ENCODE measurements around the gene DAGLB. TPM values are rescaled to one million over a fixed set of nuclear protein-coding genes. Genes with fewer than 3 reads are reported as not detected.

The DAGLB gene
- total RNA-seq, 1 donor from 2014 or later = 6.0 TPM

DNA sequence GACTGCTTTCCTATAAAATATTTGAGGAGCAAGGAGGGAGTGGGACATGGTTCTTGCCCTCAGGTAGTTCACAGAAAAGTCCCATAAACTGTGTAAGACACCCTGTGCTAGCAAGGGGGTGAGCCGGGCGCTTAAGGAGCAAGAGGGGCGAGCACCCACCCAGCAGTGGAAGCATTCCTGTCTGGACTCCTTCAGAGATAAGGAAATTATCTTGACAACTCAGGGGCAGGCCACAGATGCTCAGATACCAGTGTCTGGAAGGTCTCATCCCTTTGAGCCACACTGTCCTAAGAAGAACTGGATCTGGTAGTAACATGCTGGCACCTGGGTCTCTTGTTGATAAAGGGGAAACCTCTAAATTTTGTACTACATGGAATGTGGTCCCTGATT is 54.1 kb downstream of the DAGLB start:
- DNase-seq = no peak
- Histone ChIP-seq H3K4me3 (peak overlapping the region; percentile 31), H3K36me3 (peaks cover 35% of the 10 kb centered on the region), H3K4me1 (peaks cover 96% of the 10 kb centered on the region), H3K27me3 (ENCODE audit: low read depth) (no peaks in the 10 kb centered on the region), H3K27ac (replicated peaks) (peak overlapping the region; percentile 91), H3K9me3 (replicated peaks) (no peaks in the 10 kb centered on the region)
- intact Hi-C loops (cut with micrococcal nuclease) = no loop called here
- TF ChIP-seq CTCF (IDR thresholded peaks at IDR 0.05; ENCODE audit: borderline replicate concordance) = no peak

GRCh38 chr7:6392712-6393666 is 54.8 kb downstream of the DAGLB start:
- Histone ChIP-seq H3K4me3 (peak overlapping the region; percentile 31), H3K27me3 (ENCODE audit: low read depth) (no peaks in the 10 kb centered on the region), H3K36me3 (peaks cover 42% of the 10 kb centered on the region), H3K27ac (replicated peaks) (peak overlapping the region; percentile 91), H3K4me1 (peaks cover 96% of the 10 kb centered on the region), H3K9me3 (replicated peaks) (no peaks in the 10 kb centered on the region)
- intact Hi-C loops (cut with micrococcal nuclease) = no loop called here
- TF ChIP-seq CTCF (IDR thresholded peaks at IDR 0.05; ENCODE audit: borderline replicate concordance) = no peak
- peak; percentile 66 for DNase-seq

DNA sequence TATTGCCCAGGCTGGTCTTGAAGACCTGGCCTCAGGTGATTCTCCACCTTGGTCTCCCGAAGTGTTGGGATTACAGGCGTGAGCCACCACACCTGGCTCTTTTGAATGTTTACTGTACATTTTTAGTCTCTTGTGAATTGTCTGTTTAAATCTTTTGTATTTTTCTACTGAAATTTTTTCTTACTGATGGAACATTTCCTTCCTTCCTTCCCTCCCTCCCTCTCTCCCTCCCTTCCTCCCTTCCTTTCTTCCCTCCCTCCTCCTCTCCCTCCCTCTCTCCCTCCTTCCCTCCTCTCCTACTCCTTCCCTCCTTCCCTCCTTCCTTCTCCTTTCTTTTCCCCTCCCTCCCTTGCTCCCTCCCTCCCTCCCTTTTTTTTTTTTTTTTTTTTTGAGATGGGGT is 58.0 kb downstream of the DAGLB start:
- Histone ChIP-seq H3K27ac (replicated peaks) (peak overlapping the region; percentile 4), H3K36me3 (peaks cover 49% of the 10 kb centered on the region), H3K9me3 (replicated peaks) (no peaks in the 10 kb centered on the region), H3K4me3 (no peak overlapping the region), H3K27me3 (ENCODE audit: low read depth) (no peaks in the 10 kb centered on the region), H3K4me1 (peaks cover 96% of the 10 kb centered on the region)
- DNase-seq = no peak
- intact Hi-C loops (cut with micrococcal nuclease) = no loop called here
- no peak for TF ChIP-seq CTCF (IDR thresholded peaks at IDR 0.05; ENCODE audit: borderline replicate concordance)

GRCh38 chr7:6387734-6388294 is 59.9 kb downstream of the DAGLB start:
- Histone ChIP-seq H3K27me3 (ENCODE audit: low read depth) (no peaks in the 10 kb centered on the region), H3K4me1 (peaks cover 96% of the 10 kb centered on the region), H3K27ac (replicated peaks) (peak overlapping the region; percentile 66), H3K4me3 (no peak overlapping the region), H3K36me3 (peaks cover 49% of the 10 kb centered on the region), H3K9me3 (replicated peaks) (no peaks in the 10 kb centered on the region)
- intact Hi-C loops (cut with micrococcal nuclease) = no loop called here
- DNase-seq = no peak
- TF ChIP-seq CTCF (IDR thresholded peaks at IDR 0.05; ENCODE audit: borderline replicate concordance) = no peak

DNA sequence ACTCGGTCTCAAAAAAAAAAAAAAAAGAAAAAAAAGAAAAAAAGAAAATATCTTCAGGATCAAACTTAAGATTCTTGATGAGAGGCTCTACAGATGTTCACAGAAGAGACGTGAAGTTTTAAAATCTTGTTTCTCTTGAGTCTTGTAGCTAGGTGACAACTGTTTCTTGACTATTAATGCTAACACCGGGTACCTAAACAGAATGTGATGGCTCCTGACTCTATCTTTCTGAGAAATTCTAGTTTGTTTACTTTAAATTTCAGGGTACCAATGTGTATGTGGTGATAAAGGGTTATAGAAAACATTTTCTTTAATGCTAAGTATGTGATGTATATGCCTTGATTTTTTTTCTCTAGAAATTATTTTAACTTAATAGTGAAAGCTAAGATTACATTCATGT is 61.0 kb downstream of the DAGLB start:
- H3K4me3 ChIP-seq = no peak overlapping the region
- intact Hi-C loops (cut with micrococcal nuclease) = no loop called here
- no peak for TF ChIP-seq CTCF (IDR thresholded peaks at IDR 0.05; ENCODE audit: borderline replicate concordance)
- H3K4me1 ChIP-seq = peaks cover 97% of the 10 kb centered on the region
- H3K27me3 ChIP-seq (ENCODE audit: low read depth) = no peaks in the 10 kb centered on the region
- H3K27ac ChIP-seq (replicated peaks) = peak overlapping the region; percentile 66
- H3K36me3 ChIP-seq = peaks cover 41% of the 10 kb centered on the region
- H3K9me3 ChIP-seq (replicated peaks) = no peaks in the 10 kb centered on the region
- no peak for DNase-seq

Data from left ventricle myocardium inferior (tissue), 1 donor.